Naive thymus-derived CD4-positive, alpha-beta T cell (primary cell): Measurements from ENCODE around the gene PAH. TPM values are rescaled to one million over a fixed set of nuclear protein-coding genes. Genes with fewer than 3 reads are reported as not detected.

Source experiments
- polyA plus RNA-seq, 2 donors: library from polyadenylated mRNA; unstranded; fragments of 300-500 nt; fragmentation: Illumina TruSeq; gene quantifications; one replicate each; pipeline ENCODE4 v1.2.3, GENCODE V29; 2021
- total RNA-seq, 6 experiments: library from RNA in 5 of 6; stranded (reverse) in 5 of 6; gene quantifications; 1 replicate in 5 of 6; 2 replicates in 1 of 6; pipeline ENCODE4 v1.2.3 and lab custom pipeline; 2021 to 2026

The PAH gene
- total and polyA plus RNA-seq, 7 experiments from 2014 or later, result not detected

Other genes with a start within 250 kb of the PAH start
- gene ASCL1, start 40.4 kb upstream of the PAH start, total RNA-seq, result not detected
- gene ASCL1, start 40.4 kb upstream of the PAH start, polyA plus RNA-seq, result not detected